Subcutaneous abdominal adipose tissue (tissue), 5 donors: ENCODE results near the gene TRMT61A.

ENCODE experiments used
- H3K27ac ChIP-seq: one replicate; pipeline ENCODE4 v1.7.0; 2013; ENCODE audit warnings: low read depth, mild to moderate bottlenecking, inconsistent platforms, low read length, moderate library complexity
- H3K27me3 ChIP-seq, 5 donors: one replicate each; pipeline ENCODE4 v1.7.0; 2013; ENCODE audit warnings: low read length in 5 of 5, inconsistent platforms in 1 of 5; ENCODE audit not compliant: control insufficient read depth in 5 of 5, insufficient read depth in 4 of 5
- H3K36me3 ChIP-seq, 5 donors: one replicate each; pipeline ENCODE4 v1.7.0; 2013; ENCODE audit warnings: low read length in 5 of 5; ENCODE audit not compliant: control insufficient read depth in 5 of 5, insufficient read depth in 5 of 5
- H3K4me1 ChIP-seq, 5 donors: one replicate each; pipeline ENCODE4 v1.7.0; 2013; ENCODE audit warnings: low read length in 5 of 5, mild to moderate bottlenecking in 3 of 5, moderate library complexity in 1 of 5; ENCODE audit not compliant: control insufficient read depth in 5 of 5, insufficient read depth in 5 of 5
- H3K4me3 ChIP-seq, 5 donors: one replicate each; pipeline ENCODE4 v1.7.0; 2013; ENCODE audit warnings: low read length in 5 of 5, low read depth in 1 of 5
- H3K9ac ChIP-seq, 5 donors: one replicate each; pipeline ENCODE4 v1.7.0; 2013; ENCODE audit warnings: low read length in 5 of 5, mild to moderate bottlenecking in 4 of 5, moderate library complexity in 3 of 5
- H3K9me3 ChIP-seq, 5 donors: one replicate each; pipeline ENCODE4 v1.7.0; 2013; ENCODE audit warnings: low read length in 5 of 5; ENCODE audit not compliant: control insufficient read depth in 5 of 5
- donor health status: healthy.
- donor health status: healthy.
- donor health status: healthy.
- donor health status: healthy.
- donor health status: healthy.

The TRMT61A gene

GRCh38 chr14:103581954-103582703 lies 53.1 kb downstream of the TRMT61A start:
- H3K27me3 ChIP-seq, result no peaks in the 10 kb centered on the region
- peaks cover 0 to 7% (median 2%) of the 10 kb centered on the region in 5 donors for H3K4me1 ChIP-seq
- no peak overlapping the region for H3K27ac ChIP-seq
- H3K9me3 ChIP-seq, result no peaks in the 10 kb centered on the region
- H3K36me3 ChIP-seq, result peaks cover 0 to 41% (median 20%) of the 10 kb centered on the region in 5 donors
- H3K9ac ChIP-seq, result no peak overlapping the region
- H3K4me3 ChIP-seq, result no peak overlapping the region

- no peak overlapping the region for H3K4me3 ChIP-seq
- H3K9ac ChIP-seq, result no peak overlapping the region
- peaks cover 0 to 37% (median 19%) of the 10 kb centered on the region in 5 donors for H3K36me3 ChIP-seq
- H3K4me1 ChIP-seq, result peaks cover 0 to 3% (median 0%) of the 10 kb centered on the region in 5 donors
- no peaks in the 10 kb centered on the region for H3K27me3 ChIP-seq
- H3K27ac ChIP-seq, result no peak overlapping the region
- H3K9me3 ChIP-seq, result no peaks in the 10 kb centered on the region
Observed at GRCh38 chr14:103584326-103584915, 55.4 kb downstream of the TRMT61A start.
